Testis (tissue), 2 donors: Measurements from ENCODE around the gene CSN3.

Experiments
- POLR2A ChIP-seq: fragments of 450-650 bp; IDR thresholded peaks from one replicate; pipeline ENCODE4 v1.6.1; 2017; ENCODE audit warnings: antibody characterized with exemption, mild to moderate bottlenecking, moderate library complexity
- TF ChIP-seq, protein P1 (sequence below), 3 experiments: fragments of 450-650 bp in 2 of 3; fragments of 200-600 bp in 1 of 3; sonication (generic) in 1 of 3; IDR thresholded peaks; one replicate each; pipeline ENCODE4 v1.5.1; 2016 to 2019; ENCODE audit warnings: antibody characterized with exemption in 3 of 3, mild to moderate bottlenecking in 2 of 3, moderate library complexity in 1 of 3

DNA sequence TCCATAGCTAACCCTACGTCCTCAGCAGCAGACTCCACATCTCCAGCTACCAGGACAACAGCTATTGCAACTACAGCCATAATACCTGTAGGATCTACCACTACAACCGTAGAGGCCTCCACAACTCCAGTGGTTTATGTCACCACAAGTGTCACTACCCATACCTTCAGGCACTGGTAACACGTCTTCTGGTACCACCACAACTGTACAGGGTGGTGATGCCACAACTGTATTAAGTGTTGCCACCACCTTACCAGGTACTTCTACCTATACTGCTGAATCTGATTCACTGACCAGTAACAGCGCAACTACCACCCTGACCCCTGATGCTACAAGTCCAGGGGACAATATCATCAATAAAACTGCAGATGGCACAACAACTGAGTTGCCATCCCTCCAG, 57.8 kb downstream of the CSN3 start:
- TF ChIP-seq, protein P1, sequence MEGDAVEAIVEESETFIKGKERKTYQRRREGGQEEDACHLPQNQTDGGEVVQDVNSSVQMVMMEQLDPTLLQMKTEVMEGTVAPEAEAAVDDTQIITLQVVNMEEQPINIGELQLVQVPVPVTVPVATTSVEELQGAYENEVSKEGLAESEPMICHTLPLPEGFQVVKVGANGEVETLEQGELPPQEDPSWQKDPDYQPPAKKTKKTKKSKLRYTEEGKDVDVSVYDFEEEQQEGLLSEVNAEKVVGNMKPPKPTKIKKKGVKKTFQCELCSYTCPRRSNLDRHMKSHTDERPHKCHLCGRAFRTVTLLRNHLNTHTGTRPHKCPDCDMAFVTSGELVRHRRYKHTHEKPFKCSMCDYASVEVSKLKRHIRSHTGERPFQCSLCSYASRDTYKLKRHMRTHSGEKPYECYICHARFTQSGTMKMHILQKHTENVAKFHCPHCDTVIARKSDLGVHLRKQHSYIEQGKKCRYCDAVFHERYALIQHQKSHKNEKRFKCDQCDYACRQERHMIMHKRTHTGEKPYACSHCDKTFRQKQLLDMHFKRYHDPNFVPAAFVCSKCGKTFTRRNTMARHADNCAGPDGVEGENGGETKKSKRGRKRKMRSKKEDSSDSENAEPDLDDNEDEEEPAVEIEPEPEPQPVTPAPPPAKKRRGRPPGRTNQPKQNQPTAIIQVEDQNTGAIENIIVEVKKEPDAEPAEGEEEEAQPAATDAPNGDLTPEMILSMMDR (IDR thresholded peaks at IDR 0.05) = no peak
- no peak for TF ChIP-seq POLR2A
